NCI-H82 treated with DMSO at 0.1 percent for 48 hours (cell line): ENCODE results near the gene TAP1.

Source experiments
- DNase-seq: peaks from one replicate; lab custom pipeline; 2025; ENCODE audit not compliant: unreplicated experiment; lab: John Stamatoyannopoulos, UW

The TAP1 gene

DNA sequence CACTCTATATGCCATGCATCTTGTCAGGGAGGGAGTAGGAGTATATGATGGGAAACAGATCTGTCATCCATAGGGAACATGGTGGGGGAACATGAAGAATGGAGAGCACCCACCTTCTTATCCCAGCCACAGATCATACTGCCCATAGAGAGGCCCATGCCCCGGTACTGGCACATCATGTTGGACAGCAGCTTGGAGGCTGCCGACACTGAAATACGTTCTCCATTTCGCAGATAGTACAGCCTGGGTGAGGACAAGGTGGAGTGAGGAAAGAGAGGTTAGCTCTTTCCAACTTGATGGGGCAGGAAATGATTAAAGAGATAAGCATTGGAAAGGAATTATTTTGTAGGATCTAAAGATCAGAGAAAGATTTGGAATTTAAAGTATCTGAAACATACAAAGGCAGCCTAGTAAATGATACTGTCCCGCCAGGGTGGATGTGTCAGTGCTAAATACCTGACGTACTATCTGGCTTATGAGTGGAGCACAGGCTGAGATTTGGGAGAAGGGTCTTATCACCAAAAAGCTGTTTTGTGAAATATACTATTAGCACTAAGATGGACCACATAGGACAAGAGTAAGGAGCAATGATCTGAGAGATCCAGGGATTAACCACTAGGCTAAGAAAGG is 11.4 kb downstream of the TAP1 start:
- DNase-seq, result no peak

DNA sequence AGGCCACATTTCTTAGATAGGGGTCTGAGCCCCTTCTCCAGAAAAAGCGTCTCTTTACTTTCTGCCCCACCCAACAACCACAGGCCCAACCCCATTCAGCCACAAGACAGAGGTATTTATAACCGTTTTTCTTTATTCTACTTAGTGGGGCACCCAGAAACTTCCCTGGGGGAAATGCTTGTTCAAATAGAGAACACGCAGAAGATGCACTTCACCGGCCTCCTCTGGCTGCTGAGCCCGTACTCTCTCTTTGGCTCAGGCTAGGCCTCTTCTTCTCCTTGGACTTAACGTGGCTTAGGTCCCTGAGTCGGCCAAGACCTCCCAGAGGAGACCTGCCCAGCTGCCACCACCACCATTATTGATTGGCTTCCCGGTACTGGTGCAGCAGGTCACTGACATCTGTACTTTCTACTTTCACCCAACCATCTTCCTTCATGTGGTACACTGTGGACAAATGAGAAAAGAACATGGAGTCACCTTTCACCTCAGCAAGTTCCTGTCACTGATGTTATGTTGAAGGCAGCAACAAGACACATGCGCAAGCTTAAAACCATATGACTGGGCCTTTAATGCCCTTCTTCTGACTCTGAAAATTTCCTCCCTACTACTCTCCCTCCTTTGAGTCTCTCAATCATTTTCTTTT is 12.8 kb downstream of the TAP1 start:
- no peak for DNase-seq

DNA sequence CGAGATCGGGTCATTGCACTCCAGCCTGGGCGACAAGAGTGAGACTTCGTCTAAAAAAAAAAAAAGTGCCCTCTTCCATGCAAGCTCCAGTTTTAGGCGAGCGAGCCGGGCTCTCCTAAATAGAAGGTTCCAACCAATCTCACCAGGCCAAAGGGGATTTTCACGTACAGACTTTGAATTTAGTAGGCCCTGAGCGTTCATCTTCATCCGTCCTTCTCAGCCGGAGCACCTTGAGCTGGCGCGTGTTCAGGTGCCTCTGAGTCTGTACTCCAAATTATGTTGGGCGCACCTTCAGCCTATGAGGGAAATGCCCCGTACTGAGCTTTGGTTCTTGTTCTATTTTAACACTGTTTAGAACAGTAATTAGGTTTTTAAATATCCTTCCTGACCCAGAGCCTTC is 14.1 kb downstream of the TAP1 start:
- no peak for DNase-seq

DNA sequence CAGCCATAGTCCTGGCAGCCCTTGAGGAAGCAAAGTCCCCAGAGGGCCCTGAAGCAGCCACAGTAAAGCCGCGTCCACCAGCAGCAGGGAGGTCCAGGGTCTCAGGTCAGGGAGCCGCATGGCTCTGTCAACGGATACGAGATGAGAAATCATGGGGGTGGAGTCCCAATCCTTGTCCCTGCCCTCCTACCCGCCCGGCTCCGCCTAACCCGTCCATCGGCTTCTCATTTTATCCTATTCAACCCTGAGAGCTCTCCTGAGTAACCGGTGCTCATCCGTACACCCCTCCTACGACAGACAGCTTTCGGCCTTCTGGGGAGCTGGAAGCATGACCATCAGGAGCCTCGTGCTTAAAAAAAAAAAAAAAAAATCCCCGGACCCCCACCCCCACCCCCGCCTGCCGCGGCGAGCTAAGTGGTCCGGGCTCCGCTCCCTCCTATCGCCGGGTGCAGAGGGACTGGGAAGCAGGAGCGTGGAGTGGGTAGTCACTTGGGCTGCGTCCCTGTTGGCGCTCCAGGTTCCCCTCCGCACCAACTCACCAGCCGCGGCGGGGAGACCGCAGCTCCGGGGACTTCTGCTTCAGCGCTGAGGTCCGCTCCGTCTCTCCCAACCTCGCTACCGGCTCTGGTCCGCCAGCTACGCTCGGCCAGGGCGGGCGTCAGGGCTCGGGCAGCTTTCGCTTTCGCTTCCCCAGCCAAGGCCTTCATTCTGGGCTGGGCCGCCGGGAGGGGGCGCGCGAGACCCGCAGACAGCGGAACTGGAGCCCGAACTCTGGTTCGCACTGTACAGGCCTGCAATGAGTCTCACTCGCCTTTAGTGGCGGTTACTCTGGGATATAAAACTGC is 15.2 kb downstream of the TAP1 start, which contains the start of gene TAP2:
Gene TAP2 (minus strand): TSS at position 626 of the 845 bp plus-strand sequence. CDS start 506 bp downstream, at position 120.
- peak; percentile 42 for DNase-seq

DNA sequence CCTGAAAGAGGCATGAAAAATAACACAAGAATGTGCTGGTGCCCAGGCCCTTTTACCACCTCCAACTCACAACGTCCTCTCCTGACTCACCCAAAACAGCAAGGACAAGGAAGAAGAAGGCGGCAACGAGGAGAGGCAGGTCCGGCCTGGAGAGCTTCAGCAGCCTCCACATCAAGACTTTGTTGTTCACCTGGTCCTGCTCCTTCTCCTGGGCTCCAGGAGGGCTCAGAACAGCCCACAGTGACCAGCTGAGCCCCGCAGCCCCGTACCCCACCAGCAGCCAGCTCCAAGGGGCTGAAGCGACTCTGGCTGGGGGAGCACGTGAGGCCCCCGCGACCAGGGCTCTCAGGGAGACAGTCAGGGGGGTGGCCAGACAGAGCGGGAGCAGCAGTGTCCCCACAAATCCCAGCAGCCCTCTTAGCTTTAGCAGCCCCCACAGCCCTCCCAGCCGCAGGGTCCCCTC is 15.8 kb downstream of the TAP1 start:
- no peak for DNase-seq

DNA sequence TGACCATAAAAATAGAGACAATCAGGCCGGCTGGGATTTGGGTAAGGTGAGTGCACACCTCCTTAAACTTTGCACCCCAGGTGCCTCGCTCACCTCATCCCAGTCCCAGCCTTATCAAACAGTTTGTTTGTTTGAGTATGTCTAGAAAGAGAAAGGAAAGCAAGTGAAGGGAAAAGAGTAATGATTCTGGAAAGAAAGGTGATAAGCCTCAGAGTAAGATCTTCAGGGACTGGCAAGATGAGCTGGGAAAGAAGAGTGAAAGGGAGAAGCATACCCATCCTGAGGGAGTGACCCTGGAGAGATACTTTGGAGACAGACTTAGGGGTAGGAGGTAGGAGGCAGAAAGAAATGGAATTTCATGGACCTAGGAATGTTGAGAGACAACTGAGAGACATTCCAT is 16.6 kb downstream of the TAP1 start:
- no peak for DNase-seq

DNA sequence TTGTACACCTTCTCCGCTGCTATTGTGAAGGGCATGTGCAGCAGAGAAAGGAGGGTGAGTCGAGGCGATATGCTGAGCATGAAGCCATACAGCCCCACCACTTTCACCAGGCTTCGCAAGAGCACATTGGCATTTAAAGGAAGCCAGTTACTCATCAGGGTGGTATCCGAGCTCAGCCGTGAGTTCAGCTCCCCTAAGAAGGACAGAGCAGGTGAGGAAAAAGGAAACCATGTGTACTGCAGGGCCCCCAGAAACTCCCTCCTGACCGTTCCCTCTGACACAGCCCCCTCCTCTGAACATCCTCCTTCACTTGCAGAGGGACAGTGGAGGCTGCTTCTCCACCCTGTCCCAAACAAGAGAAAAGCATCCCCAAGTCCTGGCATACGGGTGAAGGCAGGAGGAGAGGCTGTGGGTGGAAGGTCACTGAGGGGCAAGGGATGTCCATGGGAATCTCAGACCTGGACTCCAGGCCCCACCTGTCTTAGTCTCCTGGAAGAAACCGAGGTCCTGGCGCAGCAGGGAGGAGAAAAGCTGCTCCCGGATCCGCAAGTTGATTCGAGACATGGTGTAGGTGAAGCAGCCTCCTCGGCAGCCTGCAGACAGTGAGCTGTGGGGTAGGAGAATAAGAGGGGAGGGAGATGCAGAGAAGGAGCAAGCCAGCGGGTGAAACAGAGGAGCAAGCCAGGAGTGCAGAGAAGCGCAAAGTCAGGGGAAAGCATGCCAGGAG is 18.2 kb downstream of the TAP1 start:
- DNase-seq, result no peak

DNA sequence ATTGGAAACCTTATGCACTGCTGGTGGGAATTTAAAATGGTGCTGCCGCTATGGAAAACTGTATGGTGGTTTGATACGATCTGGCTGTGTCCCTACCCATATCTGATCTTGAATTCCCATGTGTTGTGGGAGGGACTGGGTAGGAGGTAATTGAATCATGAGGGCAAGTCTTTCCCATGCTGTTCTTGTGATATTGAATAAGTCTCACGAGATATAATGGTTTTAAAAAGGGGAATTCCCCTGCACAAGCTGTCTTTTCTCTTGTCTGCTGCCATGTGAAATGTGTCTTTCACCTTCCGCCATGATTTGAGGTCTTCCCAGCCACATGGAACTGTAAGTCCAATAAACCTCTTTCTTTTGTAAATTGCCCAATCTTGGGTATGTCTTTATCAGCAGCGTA is 19.8 kb downstream of the TAP1 start:
- no peak for DNase-seq

DNA sequence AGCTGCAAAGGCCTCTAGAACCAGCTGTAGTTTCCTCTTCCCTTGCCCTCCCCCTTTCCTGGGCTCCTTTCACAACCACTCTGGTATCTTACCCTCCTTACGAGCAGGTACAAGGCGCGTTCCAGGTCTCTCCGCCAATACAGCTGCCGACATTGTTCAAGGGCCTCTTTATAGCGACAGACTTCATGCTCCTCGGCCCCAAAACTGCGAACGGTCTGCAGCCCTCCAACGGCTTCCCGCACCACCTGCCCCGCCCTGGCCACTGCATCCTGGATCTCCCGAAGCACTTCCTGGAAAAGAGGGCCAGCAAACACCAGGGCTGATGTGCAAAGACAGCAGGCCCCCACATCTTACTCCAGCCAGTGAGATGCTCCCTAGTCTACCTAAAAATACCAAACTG is 21.0 kb downstream of the TAP1 start:
- DNase-seq, result no peak

DNA sequence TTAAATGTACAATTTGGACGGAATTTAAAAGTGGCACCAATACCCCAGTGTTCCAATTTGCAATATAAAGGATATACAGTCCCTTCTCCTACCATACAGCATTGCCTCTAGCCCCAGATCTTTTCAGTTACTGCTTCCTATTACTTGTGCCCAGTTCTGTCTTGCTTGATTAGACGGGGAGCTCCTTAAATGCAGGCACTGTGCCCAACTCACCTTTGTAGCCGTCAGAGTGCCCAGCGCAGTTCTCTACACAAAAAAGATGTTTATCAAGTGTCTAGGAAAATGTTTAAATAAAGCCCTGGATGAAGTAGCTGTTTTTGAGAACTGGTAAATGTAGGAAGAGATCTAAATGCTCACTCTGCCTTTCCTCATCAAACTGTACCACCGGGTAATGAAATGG is 22.6 kb downstream of the TAP1 start:
- DNase-seq, result no peak

DNA sequence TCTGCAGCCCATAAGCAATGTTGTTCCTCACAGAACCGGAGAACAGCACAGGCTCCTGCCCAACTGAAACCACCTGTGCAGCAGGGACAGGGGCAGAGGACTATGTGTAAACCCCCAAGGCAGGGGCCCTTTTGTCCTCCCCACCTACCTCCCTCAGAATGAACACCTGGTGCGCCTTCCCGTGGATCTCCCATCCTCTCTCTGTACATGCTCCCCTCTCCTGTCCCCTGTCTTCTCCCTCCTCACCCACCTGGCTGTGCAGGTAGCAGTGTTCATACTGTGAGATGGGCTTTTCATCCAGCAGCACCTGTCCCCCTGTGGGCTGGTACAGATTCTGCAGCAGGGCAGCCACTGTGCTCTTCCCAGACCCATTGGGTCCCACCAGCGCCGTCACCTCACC is 23.5 kb downstream of the TAP1 start:
- no peak for DNase-seq

DNA sequence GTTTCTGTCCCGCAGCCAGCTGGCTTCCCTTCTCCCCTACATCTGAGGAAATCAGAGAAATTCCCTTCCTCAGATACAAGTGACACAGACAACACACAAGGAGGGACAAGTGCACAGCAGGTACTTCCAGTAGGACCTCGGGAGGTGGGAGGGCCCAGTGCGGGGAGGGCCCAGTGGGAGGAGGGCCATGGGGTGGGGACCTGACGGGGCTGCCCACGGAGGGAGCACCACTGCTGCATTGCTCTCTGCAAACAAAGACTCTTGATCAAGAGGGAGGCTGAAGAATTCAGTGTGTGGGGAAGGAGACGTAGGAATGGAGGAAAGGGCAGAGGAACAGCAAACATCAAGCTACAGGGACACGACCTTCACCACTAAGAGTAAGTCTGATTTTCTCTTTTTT is 24.0 kb downstream of the TAP1 start:
- DNase-seq, result no peak

DNA sequence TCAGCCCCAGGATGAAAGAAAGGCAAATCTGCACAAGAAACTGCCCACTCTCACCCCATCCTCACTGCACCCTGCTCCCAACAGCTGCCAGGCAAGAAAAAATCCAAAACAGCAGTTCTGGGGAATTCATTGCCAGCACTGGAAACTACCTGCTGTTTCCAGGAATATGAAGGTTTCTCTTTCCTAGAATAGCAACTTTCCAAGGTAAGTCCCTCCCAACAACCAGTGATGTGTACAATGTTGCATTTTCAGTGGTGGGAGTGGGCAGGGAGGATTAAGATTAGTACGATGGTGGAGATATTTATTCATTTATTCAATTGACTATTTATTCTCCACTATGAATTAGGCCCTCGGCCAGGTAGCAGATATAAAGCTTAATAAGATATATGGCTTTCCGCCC is 26.5 kb downstream of the TAP1 start:
- DNase-seq, result no peak

DNA sequence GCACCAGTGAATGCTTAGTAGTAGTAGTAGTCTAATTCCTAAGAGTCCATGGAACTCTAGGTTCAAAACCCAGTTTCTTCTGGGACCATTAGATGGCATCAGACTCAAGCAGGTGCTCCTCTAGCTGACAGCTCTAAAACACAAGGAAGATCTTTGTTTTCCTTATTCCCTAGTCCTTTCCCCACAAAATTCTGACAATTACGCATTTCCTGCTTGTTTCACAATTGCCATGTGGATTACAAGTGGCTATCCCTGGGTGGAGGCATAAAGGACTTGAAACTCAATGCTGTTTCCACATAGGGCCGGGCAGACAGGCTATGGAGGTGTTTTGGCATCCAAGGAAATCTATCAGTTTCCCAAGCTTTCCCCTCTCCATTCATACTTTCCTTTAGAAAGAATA is 27.5 kb downstream of the TAP1 start:
- no peak for DNase-seq

DNA sequence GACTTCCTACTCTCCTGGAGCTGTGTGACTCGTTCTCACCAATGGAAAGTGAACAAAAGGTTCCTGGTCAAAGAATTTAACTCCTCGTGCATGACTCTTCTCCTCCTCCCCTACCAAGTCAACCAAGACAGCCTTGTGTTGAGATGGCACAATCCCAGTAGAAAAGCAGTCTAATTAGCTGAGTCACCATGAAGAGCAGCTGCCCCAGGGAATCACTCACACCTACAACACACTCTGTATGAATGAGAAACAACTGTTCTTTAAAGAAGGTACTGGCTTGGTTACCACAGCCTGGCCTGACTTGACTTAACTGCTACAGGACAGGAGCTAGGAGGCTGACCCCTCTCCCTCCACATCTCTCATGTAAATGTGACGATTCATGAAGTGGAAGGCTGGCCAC is 33.8 kb downstream of the TAP1 start:
- no peak for DNase-seq

DNA sequence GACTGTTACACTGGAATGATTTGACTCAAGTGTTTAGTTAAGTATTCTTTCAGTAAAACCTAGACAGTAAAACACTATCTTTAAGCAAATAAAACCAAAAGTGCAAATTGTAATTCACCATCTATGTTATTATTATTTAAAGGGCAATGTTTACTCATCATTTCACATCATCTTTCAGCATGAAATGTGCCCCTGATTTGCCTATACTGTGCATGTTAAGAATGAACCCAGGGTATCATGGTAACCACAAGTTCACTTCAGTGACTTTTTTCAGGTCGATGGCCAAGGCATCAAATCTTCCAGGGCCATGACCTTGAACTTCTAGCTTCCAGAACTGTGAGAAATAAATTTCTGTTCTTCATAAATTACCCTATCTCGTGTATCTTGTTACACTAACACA is 34.6 kb downstream of the TAP1 start:
- no peak for DNase-seq

DNA sequence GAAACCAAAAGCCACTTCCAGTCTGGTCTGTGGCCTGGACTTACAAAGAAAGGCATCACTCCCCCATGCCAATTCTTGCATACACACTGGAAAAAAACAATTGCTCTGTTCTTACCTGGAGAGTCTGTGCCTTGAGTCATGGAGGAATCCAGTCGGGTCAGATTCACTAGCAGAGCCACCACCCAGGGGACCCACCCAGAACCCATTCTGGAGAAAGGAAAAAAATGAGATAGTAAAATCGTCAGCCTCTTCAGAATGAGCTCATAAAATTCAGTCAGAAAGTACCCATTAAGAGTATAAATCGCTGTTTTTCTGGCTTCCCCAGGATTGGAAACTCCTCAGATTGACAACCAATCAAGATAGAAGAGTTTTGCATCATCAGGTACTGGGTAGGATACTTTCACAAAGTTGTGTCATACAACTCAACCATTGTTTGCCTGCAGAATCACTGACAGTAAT is 36.7 kb downstream of the TAP1 start, which contains the start of gene HLA-DOB:
Gene HLA-DOB (minus strand): TSS at position 257 of the 459 bp plus-strand sequence. CDS start 51 bp downstream, at position 206.
- DNase-seq, result no peak

DNA sequence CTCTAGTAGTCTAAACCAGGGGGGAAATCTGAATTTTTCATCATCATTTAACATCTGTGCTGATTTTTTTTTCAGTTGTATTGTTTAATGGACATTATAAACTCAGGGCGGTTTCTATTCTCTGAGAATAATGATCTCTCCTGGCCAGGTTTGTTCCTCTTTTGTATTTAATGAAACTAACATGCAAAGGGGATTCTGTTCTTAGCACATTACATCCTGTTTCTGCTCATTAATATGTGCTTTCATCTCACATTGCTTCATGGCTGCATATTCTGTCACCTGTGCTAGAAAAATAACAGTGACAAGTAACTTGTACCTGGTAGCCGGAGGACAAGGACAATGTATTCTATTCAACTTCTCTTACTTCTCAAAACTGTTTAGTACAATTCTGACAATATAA is 37.5 kb downstream of the TAP1 start:
- no peak for DNase-seq

DNA sequence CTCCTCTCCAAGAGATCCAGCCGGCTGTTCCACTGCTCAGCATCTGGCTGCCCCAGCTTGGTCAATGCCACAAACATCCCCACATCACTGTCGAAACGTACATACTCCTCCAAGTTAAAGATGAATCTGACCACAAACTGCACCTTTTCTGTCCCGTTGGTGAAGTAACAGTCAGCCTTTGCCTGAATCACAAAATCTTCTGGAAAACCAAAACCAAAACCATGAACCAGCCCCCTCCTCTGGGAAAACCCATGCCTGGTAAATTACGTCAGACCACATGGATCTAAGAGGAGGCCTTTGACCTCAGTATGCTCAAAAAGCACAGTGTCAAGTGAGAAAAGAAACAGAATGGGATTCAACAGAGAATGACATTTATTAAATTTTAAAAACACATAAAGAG is 38.4 kb downstream of the TAP1 start:
- no peak for DNase-seq

DNA sequence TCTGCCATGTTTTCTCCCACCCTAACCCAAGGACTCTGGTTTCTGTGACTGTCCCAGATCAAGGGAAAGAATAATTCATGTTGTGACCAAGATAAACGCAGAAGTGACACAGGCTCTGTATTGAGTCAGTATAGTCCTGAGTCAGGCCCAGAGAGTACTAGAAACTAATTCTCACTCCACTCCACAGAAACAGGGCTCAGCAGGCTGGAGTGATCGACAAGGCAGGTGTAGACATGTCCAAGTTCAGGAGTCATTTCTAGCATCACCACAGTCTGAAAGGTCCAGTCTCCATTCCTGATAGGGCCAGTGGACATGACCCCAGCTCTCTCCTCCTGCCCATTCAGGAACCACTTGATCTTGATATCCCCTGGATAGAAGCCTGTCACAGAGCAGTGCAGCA is 39.4 kb downstream of the TAP1 start:
- no peak for DNase-seq

DNA sequence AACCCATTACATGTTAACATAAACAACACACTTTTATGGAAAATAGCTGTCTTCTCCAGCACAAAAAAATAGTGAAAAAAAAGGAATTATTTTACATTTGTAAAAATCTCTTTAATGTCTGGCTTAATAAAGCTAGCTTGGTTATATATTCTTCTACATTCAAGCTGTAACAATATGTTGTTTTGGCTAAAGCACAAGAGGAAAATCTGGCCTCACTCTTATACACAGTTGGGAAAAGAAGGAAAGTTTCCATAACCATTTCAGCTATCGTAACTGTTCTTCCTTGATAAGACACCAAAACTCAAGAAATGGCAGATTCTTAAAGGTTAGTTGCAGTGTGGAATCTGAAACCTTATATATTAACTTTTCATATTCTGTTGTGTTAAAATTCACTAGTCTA is 44.3 kb downstream of the TAP1 start:
- no peak for DNase-seq
